HepG2 (cell line): Measurements from ENCODE around the gene RNF213. TPM values are rescaled to one million over a fixed set of nuclear protein-coding genes. Genes with fewer than 3 reads are reported as not detected.

Source experiments
- ARHGAP35 ChIP-seq: sonication (generic); formaldehyde crosslinking; IDR thresholded peaks from 2 replicates; pipeline ENCODE4 v1.9.0; 2022; ENCODE audit warnings: mild to moderate bottlenecking, inconsistent platforms, moderate library complexity, missing genetic modification reagents, borderline replicate concordance
- HCFC1 ChIP-seq: fragments of 150-350 bp; IDR thresholded peaks from 2 replicates; pipeline ENCODE4 v1.6.1; 2014; ENCODE audit warnings: low read depth, low read length
- HOXD1 ChIP-seq: sonication (generic); formaldehyde crosslinking; IDR thresholded peaks from 2 replicates; pipeline ENCODE4 v1.5.0; 2020; ENCODE audit warnings: missing genetic modification reagents
- JUNB ChIP-seq: sonication (generic); formaldehyde crosslinking; IDR thresholded peaks from 2 replicates; pipeline ENCODE4 v1.8.0; 2022; ENCODE audit warnings: missing genetic modification reagents, mild to moderate bottlenecking, borderline replicate concordance
- KLF12 ChIP-seq: sonication (generic); formaldehyde crosslinking; IDR thresholded peaks from 2 replicates; pipeline ENCODE4 v1.4.0; 2020; ENCODE audit warnings: missing genetic modification reagents, borderline replicate concordance
- MEF2D ChIP-seq: sonication (generic); formaldehyde crosslinking; IDR thresholded peaks from 2 replicates; pipeline ENCODE4 v1.5.1; 2020; ENCODE audit warnings: mild to moderate bottlenecking, missing genetic modification reagents
- MTF2 ChIP-seq: sonication (generic); formaldehyde crosslinking; IDR thresholded peaks from 2 replicates; pipeline ENCODE4 v1.5.0; 2020; ENCODE audit warnings: missing genetic modification reagents, borderline replicate concordance
- MXD4 ChIP-seq: IDR thresholded peaks from 2 replicates; pipeline ENCODE4 v1.6.1; 2016; ENCODE audit warnings: mild to moderate bottlenecking, missing biosample characterization, missing genetic modification reagents
- REL ChIP-seq: sonication (generic); formaldehyde crosslinking; conservative IDR thresholded peaks from 2 replicates; pipeline ENCODE4 v1.8.0; 2022; ENCODE audit warnings: mild to moderate bottlenecking, missing genetic modification reagents, moderate library complexity
- ZNF337 ChIP-seq: sonication (generic); formaldehyde crosslinking; IDR thresholded peaks from 2 replicates; pipeline ENCODE4 v1.5.1; 2020; ENCODE audit warnings: missing genetic modification reagents, low read depth, mild to moderate bottlenecking, borderline replicate concordance
- ZNF552 ChIP-seq: sonication (generic); formaldehyde crosslinking; IDR thresholded peaks from 2 replicates; pipeline ENCODE4 v1.9.0; 2022; ENCODE audit warnings: missing genetic modification reagents, mild to moderate bottlenecking, borderline replicate concordance
- ZNF556 ChIP-seq: sonication (generic); formaldehyde crosslinking; IDR thresholded peaks from 2 replicates; pipeline ENCODE4 v1.4.0; 2020; ENCODE audit warnings: mild to moderate bottlenecking, missing genetic modification reagents, borderline replicate concordance
- ZNF564 ChIP-seq: sonication (generic); formaldehyde crosslinking; IDR thresholded peaks from 2 replicates; pipeline ENCODE4 v1.8.1; 2023; ENCODE audit warnings: mild to moderate bottlenecking, missing genetic modification reagents
- ZNF570 ChIP-seq: sonication (generic); formaldehyde crosslinking; IDR thresholded peaks from 2 replicates; pipeline ENCODE4 v1.4.0; 2020; ENCODE audit warnings: mild to moderate bottlenecking, missing genetic modification reagents, borderline replicate concordance
- ZNF670 ChIP-seq: sonication (generic); formaldehyde crosslinking; IDR thresholded peaks from 2 replicates; pipeline ENCODE4 v1.8.0; 2022; ENCODE audit warnings: mild to moderate bottlenecking, missing genetic modification reagents, borderline replicate concordance
- ZNF773 ChIP-seq: sonication (generic); formaldehyde crosslinking; IDR thresholded peaks from 2 replicates; pipeline ENCODE4 v1.4.0; 2020; ENCODE audit warnings: missing genetic modification reagents, borderline replicate concordance
- ZNF816 ChIP-seq: sonication (generic); formaldehyde crosslinking; IDR thresholded peaks from 2 replicates; pipeline ENCODE4 v1.8.0; 2022; ENCODE audit warnings: missing genetic modification reagents, mild to moderate bottlenecking, borderline replicate concordance
- ZSCAN21 ChIP-seq: sonication (generic); formaldehyde crosslinking; IDR thresholded peaks from 2 replicates; pipeline ENCODE4 v1.8.0; 2022; ENCODE audit warnings: mild to moderate bottlenecking, missing genetic modification reagents, moderate library complexity, borderline replicate concordance
- polyA plus RNA-seq, 8 experiments: library from polyadenylated mRNA; depleted of rRNA in 3 of 8; stranded (reverse) in 7 of 8; unstranded in 1 of 8; fragments of >200 nt; fragmentation: Illumina TruSeq in 4 of 8; extraction: Trizol in 4 of 8; gene quantifications; 2 replicates each; pipeline versions ENCODE4 v1.2.1 to v1.2.3, GENCODE V29; 2011 to 2016; ENCODE audit warnings: low read depth in 4 of 8, missing spikeins in 1 of 8, mixed read lengths in 1 of 8; ENCODE audit not compliant: insufficient read depth in 1 of 8
- total RNA-seq, 5 experiments: library from RNA; depleted of rRNA; stranded (reverse); fragments of >200 nt; fragmentation: Illumina TruSeq; extraction: Trizol; gene quantifications; 2 replicates each; pipeline ENCODE4 v1.2.3, GENCODE V29; 2016; ENCODE audit warnings: low read depth in 1 of 5
- TF ChIP-seq, protein P1 (sequence below): sonication (generic); formaldehyde crosslinking; IDR thresholded peaks from 2 replicates; pipeline ENCODE4 v1.5.0; 2020; ENCODE audit warnings: missing genetic modification reagents, mild to moderate bottlenecking, borderline replicate concordance
- TF ChIP-seq, protein P2 (sequence below): sonication (generic); formaldehyde crosslinking; IDR thresholded peaks from 2 replicates; pipeline ENCODE4 v1.5.0; 2020; ENCODE audit warnings: mild to moderate bottlenecking, missing genetic modification reagents
- TF ChIP-seq, protein P3 (sequence below): IDR thresholded peaks from 2 replicates; pipeline ENCODE4 v1.6.1; 2016; ENCODE audit warnings: mild to moderate bottlenecking, missing biosample characterization, missing genetic modification reagents
- TF ChIP-seq, protein P4 (sequence below): sonication (generic); formaldehyde crosslinking; IDR thresholded peaks from 2 replicates; pipeline ENCODE4 v1.4.0; 2020; ENCODE audit warnings: missing genetic modification reagents, low read depth, mild to moderate bottlenecking, borderline replicate concordance
- TF ChIP-seq, protein P5 (sequence below): IDR thresholded peaks from 2 replicates; pipeline ENCODE4 v1.6.1; 2016; ENCODE audit warnings: mild to moderate bottlenecking

Gene RNF213
- total and polyA plus RNA-seq, 2 of the 13 experiments (the other 11 are each of a cell fraction or from before 2014, with no cell fraction given): 38.6 to 38.7 TPM

DNA sequence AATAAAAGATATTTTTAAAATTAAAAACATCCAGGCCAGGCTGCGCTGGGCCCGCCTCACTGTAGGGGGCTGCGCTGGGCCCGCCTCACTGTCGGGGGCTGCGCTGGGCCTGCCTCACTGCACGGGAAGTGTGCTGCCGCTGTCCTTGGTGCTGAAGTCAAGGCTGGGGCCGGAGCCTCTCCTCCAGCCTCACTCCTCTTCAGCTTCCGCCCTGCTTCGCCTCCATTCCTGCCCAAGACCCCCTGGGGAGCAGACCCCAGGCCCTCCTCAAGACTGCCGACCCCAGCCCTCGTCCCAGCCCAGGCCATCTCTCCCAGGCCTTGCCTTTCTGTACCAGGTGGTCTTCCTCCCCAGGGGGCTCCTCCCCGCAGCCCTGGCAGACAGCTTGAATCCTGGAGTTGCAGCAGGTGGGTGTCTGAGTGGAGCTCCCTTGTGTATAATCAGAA is 180.5 kb downstream of the RNF213 start (continued):
- TF ChIP-seq ZNF556 (CRISPR knock-in tag): no peak
- peak; percentile 79; the same call in 1 of the 2 replicates for TF ChIP-seq REL (CRISPR knock-in tag)
- TF ChIP-seq, protein P1, sequence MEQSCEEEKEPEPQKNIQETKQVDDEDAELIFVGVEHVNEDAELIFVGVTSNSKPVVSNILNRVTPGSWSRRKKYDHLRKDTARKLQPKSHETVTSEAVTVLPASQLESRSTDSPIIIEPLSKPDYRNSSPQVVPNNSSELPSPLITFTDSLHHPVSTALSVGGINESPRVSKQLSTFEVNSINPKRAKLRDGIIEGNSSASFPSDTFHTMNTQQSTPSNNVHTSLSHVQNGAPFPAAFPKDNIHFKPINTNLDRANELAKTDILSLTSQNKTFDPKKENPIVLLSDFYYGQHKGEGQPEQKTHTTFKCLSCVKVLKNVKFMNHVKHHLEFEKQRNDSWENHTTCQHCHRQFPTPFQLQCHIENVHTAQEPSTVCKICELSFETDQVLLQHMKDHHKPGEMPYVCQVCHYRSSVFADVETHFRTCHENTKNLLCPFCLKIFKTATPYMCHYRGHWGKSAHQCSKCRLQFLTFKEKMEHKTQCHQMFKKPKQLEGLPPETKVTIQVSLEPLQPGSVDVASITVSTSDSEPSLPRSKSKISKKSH: peak; percentile 30; the same call in 1 of the 2 replicates
- TF ChIP-seq ZSCAN21: peak; percentile 93; the same call in 1 of the 2 replicates
- TF ChIP-seq ZNF564: no peak
- TF ChIP-seq MXD4 (CRISPR knock-in tag): peak; percentile 86; the same call in 1 of the 2 replicates
- TF ChIP-seq MEF2D: peak; percentile 91
- TF ChIP-seq, protein P2, sequence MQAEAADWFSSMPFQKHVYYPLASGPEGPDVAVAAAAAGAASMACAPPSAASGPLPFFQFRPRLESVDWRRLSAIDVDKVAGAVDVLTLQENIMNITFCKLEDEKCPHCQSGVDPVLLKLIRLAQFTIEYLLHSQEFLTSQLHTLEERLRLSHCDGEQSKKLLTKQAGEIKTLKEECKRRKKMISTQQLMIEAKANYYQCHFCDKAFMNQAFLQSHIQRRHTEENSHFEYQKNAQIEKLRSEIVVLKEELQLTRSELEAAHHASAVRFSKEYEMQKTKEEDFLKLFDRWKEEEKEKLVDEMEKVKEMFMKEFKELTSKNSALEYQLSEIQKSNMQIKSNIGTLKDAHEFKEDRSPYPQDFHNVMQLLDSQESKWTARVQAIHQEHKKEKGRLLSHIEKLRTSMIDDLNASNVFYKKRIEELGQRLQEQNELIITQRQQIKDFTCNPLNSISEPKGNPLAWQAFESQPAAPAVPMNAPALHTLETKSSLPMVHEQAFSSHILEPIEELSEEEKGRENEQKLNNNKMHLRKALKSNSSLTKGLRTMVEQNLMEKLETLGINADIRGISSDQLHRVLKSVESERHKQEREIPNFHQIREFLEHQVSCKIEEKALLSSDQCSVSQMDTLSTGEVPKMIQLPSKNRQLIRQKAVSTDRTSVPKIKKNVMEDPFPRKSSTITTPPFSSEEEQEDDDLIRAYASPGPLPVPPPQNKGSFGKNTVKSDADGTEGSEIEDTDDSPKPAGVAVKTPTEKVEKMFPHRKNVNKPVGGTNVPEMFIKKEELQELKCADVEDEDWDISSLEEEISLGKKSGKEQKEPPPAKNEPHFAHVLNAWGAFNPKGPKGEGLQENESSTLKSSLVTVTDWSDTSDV: no peak
- TF ChIP-seq ZNF816 (CRISPR knock-in tag): peak; percentile 88; the same call in 1 of the 2 replicates
- no peak for TF ChIP-seq HCFC1
- peak; percentile 80; the same call in 1 of the 2 replicates for TF ChIP-seq HOXD1 (CRISPR knock-in tag)
- TF ChIP-seq, protein P3, sequence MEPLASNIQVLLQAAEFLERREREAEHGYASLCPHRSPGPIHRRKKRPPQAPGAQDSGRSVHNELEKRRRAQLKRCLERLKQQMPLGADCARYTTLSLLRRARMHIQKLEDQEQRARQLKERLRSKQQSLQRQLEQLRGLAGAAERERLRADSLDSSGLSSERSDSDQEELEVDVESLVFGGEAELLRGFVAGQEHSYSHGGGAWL (CRISPR knock-in tag): peak; percentile 99
- peak; percentile 59; the same call in 1 of the 2 replicates for TF ChIP-seq JUNB (CRISPR knock-in tag)
- TF ChIP-seq ZNF670 (CRISPR knock-in tag): no peak
- no peak for TF ChIP-seq ZNF570 (CRISPR knock-in tag)
- TF ChIP-seq ZNF552 (CRISPR knock-in tag): 0 out of 2 replicates have a peak, but pooled peaks have one; percentile 60
- TF ChIP-seq MTF2 (CRISPR knock-in tag): no peak
- TF ChIP-seq KLF12 (CRISPR knock-in tag): peak; percentile 93
- TF ChIP-seq ZNF337 (CRISPR knock-in tag): no peak
- TF ChIP-seq, protein P4, sequence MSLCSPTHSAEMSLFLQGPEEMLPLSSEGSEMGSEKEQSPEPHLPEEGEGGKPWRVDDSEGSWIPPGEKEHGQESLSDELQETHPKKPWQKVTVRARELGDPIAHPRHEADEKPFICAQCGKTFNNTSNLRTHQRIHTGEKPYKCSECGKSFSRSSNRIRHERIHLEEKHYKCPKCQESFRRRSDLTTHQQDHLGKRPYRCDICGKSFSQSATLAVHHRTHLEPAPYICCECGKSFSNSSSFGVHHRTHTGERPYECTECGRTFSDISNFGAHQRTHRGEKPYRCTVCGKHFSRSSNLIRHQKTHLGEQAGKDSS (CRISPR knock-in tag): peak; percentile 55; the same call in 1 of the 2 replicates
- TF ChIP-seq, protein P5, sequence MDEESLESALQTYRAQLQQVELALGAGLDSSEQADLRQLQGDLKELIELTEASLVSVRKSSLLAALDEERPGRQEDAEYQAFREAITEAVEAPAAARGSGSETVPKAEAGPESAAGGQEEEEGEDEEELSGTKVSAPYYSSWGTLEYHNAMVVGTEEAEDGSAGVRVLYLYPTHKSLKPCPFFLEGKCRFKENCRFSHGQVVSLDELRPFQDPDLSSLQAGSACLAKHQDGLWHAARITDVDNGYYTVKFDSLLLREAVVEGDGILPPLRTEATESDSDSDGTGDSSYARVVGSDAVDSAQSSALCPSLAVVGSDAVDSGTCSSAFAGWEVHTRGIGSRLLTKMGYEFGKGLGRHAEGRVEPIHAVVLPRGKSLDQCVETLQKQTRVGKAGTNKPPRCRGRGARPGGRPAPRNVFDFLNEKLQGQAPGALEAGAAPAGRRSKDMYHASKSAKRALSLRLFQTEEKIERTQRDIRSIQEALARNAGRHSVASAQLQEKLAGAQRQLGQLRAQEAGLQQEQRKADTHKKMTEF: peak; percentile 74; the same call in 1 of the 2 replicates
- peak; percentile 98; the same call in 1 of the 2 replicates for TF ChIP-seq ZNF773
- peak; percentile 84; the same call in 1 of the 2 replicates for TF ChIP-seq ARHGAP35 (CRISPR knock-in tag)
